Immature natural killer cell (primary cell): ENCODE data around the gene ZBED1. TPM values are rescaled to one million over a fixed set of nuclear protein-coding genes. Genes with fewer than 3 reads are reported as not detected.
A peak's percentile ranks its signal among the peaks of the same experiment; 100 is the strongest.
"Not testable (repeated sequence)": the region's sequence is repeated elsewhere in the genome, so short reads cannot be mapped to it uniquely, and the experiment has no call there.

Experiments
- DNase-seq, 3 donors: peaks; one replicate each; pipeline ENCODE4 v3.0.0; 2022; ENCODE audit warnings: mixed read lengths in 1 of 3
- H3K27ac Mint-ChIP-seq, 6 donors: one replicate each; pipeline ENCODE4 v1.8.0; 2020; ENCODE audit warnings: mixed read lengths in 6 of 6, mild to moderate bottlenecking in 5 of 6, inconsistent platforms in 4 of 6, moderate library complexity in 3 of 6
- H3K27me3 Mint-ChIP-seq, 3 donors: one replicate each; pipeline ENCODE4 v1.8.0; 2020 to 2021; ENCODE audit warnings: low read depth in 3 of 3, mild to moderate bottlenecking in 3 of 3, mixed read lengths in 3 of 3, moderate library complexity in 3 of 3, inconsistent platforms in 1 of 3
- H3K36me3 Mint-ChIP-seq, 3 donors: one replicate each; pipeline ENCODE4 v1.8.0; 2020; ENCODE audit warnings: mixed read lengths in 3 of 3, inconsistent platforms in 2 of 3, mild to moderate bottlenecking in 2 of 3
- H3K4me1 Mint-ChIP-seq, 2 donors: one replicate each; pipeline ENCODE4 v1.8.0; 2020; ENCODE audit warnings: inconsistent platforms in 2 of 2, mild to moderate bottlenecking in 2 of 2, mixed read lengths in 2 of 2, moderate library complexity in 1 of 2
- H3K4me3 Mint-ChIP-seq, 5 donors: one replicate each; pipeline ENCODE4 v1.8.0; 2020; ENCODE audit warnings: mild to moderate bottlenecking in 5 of 5, mixed read lengths in 5 of 5, inconsistent platforms in 3 of 5, moderate library complexity in 3 of 5
- H3K9me3 Mint-ChIP-seq, 6 donors: one replicate each; pipeline ENCODE4 v1.8.0; 2020; ENCODE audit warnings: mild to moderate bottlenecking in 6 of 6, mixed read lengths in 6 of 6, inconsistent platforms in 4 of 6, moderate library complexity in 3 of 6
- polyA plus RNA-seq, 3 donors: library from polyadenylated mRNA; unstranded; fragments of 300-500 nt; fragmentation: Illumina TruSeq; gene quantifications; one replicate each; pipeline ENCODE4 v1.2.3, GENCODE V29; 2021

Gene ZBED1
- polyA plus RNA-seq, 3 donors from 2014 or later = 23.7 to 48.1 (median 41.4) TPM

DNA sequence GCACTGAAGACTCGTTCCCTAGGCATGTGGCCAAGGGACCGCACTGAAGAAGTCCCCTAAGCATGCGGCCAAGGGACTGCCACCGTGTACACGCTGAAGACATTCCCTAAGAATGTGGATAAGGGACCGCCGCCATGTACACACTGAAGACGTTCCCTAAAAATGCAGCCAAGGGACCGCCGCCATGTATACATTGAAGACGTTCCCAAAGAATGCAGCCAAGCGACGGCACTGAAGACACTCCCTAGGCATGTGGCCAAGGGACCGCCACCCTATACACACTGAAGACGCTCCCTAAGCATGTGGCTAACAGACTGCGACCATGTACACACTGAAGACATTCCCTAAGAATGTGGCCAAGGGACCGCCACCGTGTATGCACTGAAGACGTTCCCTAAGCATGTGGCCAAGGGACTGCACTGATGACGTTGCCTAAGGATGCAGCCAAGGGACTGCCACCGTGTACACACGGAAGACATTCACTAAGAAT lies 31.5 kb downstream of the ZBED1 start:
- no peaks in the 10 kb centered on the region for H3K9me3 Mint-ChIP-seq
- H3K4me1 Mint-ChIP-seq = peaks cover 8 to 21% of the 10 kb centered on the region in 2 donors
- peaks cover 0 to 2% (median 0%) of the 10 kb centered on the region in 3 donors for H3K27me3 Mint-ChIP-seq
- no peak for DNase-seq
- peaks cover 0 to 4% (median 3%) of the 10 kb centered on the region in 3 donors for H3K36me3 Mint-ChIP-seq
- no peak overlapping the region for H3K4me3 Mint-ChIP-seq
- no peak overlapping the region for H3K27ac Mint-ChIP-seq

DNA sequence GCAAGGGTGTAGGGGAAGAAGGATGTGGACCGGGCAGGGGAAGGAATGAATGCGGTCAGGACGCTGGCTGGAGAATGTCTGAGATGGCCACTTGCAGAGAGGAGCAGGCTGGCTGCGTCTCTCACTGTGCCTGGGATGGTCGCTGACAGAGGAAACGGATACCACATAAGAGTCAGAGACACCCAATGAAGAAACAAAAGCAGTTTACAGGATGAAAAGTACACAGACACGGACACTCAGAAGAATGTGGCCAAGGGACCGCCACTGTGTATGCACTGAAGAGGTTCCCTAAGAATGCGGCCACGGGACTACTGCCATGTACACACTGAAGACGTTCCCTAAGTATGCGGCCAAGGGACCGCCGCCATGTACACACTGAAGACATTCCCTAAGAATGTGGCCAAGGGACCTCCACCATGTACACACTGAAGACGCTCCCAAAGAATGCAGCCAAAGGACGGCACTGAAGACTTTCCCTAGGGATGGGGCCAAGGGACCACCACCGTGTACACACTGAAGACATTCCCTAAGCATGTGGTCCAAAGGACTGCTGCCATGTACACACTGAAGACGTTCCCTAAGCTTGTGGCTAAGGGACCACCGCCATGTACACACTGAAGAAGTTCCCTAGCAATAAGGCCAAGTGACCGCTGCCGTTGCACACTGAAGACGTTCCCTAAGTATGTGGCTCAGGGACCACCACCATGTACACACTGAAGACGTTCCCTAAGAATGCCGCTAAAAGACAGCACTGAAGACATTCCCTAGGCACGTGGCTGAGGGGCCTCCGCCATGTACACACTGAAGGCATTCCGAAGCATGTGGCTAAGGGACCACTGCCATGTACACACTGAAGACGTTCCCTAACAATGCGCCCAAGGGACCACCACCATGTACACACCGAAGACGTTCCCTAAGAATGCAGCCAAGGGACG lies 32.2 kb downstream of the ZBED1 start:
- no peak for DNase-seq
- Mint-ChIP-seq H3K27me3 (peaks cover 0 to 2% (median 0%) of the 10 kb centered on the region in 3 donors), H3K27ac (no peak overlapping the region), H3K9me3 (no peaks in the 10 kb centered on the region), H3K36me3 (peaks cover 0 to 4% (median 3%) of the 10 kb centered on the region in 3 donors), H3K4me1 (peaks cover 5 to 24% of the 10 kb centered on the region in 2 donors), H3K4me3 (no peak overlapping the region)

DNA sequence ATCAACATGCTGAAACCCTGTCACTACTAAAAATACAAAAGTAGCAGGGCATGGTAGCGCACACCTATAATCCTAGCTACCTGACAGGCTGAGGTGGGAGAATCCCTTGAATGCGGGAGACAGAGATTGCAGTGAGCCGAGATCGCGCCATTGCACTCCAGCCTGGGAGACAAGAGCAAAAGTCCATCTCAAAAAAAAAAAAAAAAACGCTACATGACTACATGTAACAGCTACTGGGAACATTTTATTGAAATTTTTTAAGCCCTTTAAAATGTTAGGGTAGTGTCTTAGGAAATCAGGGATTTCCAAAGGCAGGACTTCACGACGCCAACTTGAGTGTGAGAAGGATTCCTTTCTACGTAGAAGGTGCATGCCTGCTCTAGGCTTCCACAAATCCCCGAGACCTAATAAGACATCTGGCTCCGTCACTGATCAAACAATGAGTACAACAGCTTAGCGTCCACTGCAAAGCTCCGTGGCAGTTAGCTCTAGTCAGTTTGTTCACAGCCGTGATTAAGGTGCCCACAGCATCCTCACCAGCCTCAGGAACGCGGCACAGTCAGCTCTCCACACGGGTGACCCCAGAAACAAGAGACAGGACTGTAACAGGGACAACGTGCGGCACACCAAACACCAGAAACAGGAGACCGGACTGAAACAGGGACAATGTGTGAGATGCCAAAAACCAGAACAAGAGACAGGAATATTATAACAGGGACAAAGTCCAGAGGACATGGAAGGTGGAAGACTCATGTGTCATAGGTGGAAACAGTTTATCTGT lies 33.7 kb downstream of the ZBED1 start:
- H3K27ac Mint-ChIP-seq = peak overlapping the region in 1 of 6 donors; percentile 12
- no peaks in the 10 kb centered on the region for H3K9me3 Mint-ChIP-seq
- H3K4me1 Mint-ChIP-seq = peaks cover 6 to 30% of the 10 kb centered on the region in 2 donors
- H3K27me3 Mint-ChIP-seq = peaks cover 0 to 2% (median 0%) of the 10 kb centered on the region in 3 donors
- no peak for DNase-seq
- peaks cover 0 to 4% (median 3%) of the 10 kb centered on the region in 3 donors for H3K36me3 Mint-ChIP-seq
- H3K4me3 Mint-ChIP-seq = no peak overlapping the region

DNA sequence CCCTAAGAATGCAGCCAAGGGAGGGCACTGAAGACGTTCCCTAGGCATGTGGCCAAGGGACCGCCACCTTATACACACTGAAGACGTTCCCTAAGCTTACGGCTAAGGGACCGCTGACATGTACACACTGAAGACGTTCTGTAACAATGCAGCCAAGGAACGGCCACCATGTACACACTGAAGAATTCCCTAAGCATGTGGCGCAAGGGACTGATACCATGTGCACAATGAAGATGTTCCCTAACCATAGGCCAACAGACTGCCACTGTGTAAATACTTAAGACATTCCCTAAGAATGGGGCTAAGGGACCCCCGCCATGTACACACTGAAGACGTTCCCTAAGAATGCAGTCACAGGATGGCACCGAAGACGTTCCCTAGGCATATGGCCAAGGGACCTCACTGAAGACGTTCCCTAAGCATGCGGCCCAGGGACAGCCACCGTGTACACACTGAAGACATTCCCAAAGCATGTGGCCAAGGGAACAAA lies 36.1 kb downstream of the ZBED1 start:
- Mint-ChIP-seq H3K27me3 (peaks cover 0 to 2% (median 0%) of the 10 kb centered on the region in 3 donors), H3K9me3 (no peaks in the 10 kb centered on the region), H3K27ac (no peak overlapping the region), H3K4me3 (no peak overlapping the region), H3K36me3 (peaks cover 0 to under 1% (median under 1%) of the 10 kb centered on the region in 3 donors), H3K4me1 (peaks cover 10 to 41% of the 10 kb centered on the region in 2 donors)
- DNase-seq = no peak

DNA sequence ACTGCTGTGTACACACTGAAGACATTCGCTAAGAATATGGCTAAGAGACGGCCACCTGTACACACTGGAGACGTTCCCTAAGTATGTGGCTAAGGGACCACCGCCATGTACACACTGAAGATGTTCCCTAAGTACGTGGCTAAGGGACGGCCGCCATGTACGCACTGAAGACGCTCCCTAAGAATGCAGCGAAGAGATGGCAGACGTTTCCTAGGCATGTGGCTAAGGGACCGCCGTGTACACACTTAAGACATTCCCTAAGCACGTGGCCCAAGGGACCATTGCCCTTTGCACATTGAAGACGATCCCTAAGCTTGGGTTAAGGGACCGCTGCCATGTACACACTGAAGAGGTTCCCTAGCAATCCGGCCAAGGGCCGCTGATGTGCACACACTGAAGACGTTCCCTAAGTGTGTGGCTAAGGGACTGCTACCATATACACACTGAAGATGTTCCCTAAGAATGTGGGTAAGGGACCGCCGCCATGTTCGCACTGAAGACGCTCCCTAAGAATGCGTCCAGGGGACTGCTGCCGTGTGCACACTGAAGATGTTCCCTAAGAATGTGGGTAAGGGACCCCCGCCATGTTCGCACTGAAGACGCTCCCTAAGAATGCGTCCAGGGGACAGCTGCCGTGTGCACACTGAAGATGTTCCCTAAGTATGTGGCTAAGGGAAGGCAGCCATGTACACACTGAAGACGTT lies 36.7 kb downstream of the ZBED1 start:
- Mint-ChIP-seq H3K4me1 (peaks cover 10 to 41% of the 10 kb centered on the region in 2 donors), H3K4me3 (no peak overlapping the region), H3K36me3 (no peaks in the 10 kb centered on the region), H3K27ac (no peak overlapping the region), H3K9me3 (no peaks in the 10 kb centered on the region), H3K27me3 (peaks cover 0 to 2% (median 0%) of the 10 kb centered on the region in 3 donors)
- no peak for DNase-seq

DNA sequence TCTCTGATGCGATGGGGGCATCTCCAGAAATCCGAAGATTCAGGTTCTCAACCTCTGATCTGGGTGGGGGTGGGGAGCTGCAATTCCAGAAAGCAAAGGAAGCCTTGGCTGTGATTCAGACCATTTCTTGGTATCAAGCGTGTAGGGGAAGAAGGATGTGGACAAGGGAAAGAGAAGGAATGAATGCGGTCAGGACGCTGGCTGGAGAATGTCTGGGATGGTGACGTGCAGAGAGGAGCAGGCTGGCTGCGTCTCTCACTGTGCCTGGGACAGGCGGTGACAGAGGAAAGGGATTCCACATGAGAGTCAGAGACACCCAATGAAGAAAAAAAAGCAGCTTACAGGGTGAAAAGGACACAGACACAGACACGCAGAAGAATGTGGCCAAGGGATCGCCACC lies 37.3 kb downstream of the ZBED1 start:
- not testable (repeated sequence) for H3K27ac Mint-ChIP-seq, DNase-seq

DNA sequence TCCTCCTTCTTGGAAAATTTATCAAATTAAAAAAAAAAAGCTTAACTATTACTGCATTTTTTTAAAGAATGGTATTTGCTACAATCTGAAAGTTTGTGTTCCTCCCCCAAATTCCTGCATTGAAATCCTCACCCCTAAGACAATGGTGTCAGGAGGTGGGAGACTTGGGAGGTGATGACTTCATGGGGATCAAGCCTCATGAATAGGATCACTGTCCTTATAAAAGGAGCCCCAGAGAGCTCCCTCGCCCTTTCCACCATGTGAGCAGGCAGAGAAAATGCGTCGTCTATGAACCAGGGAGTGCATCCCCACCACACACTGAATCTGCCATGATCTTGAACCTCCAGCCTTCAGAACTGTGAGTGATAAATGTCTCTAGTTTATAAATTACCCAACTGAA lies 38.0 kb downstream of the ZBED1 start:
- Mint-ChIP-seq H3K27ac (peak overlapping the region in 1 of 6 donors; percentile 44), H3K4me1 (peaks cover 8 to 31% of the 10 kb centered on the region in 2 donors), H3K9me3 (no peaks in the 10 kb centered on the region), H3K36me3 (no peaks in the 10 kb centered on the region), H3K4me3 (no peak overlapping the region), H3K27me3 (peaks cover 0 to 2% (median 2%) of the 10 kb centered on the region in 3 donors)
- no peak for DNase-seq

More for the DNA sequence above, 37.3 kb downstream of the ZBED1 start:
- H3K36me3 Mint-ChIP-seq, H3K4me3 Mint-ChIP-seq, H3K27me3 Mint-ChIP-seq, H3K9me3 Mint-ChIP-seq: not testable (repeated sequence)
- peaks cover 10 to 38% of the 10 kb centered on the region in 2 donors for H3K4me1 Mint-ChIP-seq

DNA sequence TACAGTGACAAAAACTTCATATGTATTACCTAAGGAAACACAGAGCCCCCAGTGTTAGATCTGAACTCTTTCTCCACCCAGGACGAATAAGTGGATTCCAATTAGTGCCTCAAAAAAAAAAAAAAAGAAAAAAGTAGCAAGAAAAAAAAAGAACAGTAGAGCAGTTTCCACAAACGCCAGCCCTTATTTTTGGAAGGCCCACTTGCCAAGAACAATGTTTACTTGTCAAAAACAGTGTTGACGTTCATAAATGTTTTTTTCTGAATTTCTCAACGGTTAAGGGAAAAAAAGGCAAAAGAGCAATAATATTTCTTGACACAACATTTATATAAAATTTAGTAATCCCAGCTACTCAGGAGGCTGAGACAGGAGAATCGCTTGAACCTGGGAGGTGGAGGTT lies 38.7 kb downstream of the ZBED1 start:
- Mint-ChIP-seq H3K36me3 (peaks cover 0 to under 1% (median 0%) of the 10 kb centered on the region in 3 donors), H3K27me3 (peaks cover 0 to 2% (median 2%) of the 10 kb centered on the region in 3 donors), H3K4me1 (peaks cover 8 to 27% of the 10 kb centered on the region in 2 donors), H3K27ac (peak overlapping the region in 1 of 6 donors; percentile 31), H3K9me3 (no peaks in the 10 kb centered on the region), H3K4me3 (no peak overlapping the region)
- DNase-seq = no peak

DNA sequence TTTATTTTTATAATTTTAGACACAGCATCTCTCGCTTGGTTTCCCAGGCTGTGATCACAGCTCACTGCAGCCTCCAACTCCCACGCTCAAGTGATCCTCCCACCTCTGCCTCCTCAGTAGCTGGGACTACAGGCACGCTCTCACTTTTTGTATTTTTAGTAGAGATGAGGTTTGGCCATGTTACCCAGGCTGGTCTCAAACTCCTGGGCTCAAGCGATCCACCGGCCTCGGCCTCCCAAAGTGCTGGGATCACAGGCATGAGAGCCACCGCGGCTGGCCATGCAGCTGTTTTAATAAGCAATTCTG lies 39.1 kb downstream of the ZBED1 start:
- H3K4me3 Mint-ChIP-seq = no peak overlapping the region
- DNase-seq = no peak
- peaks cover 0 to 5% (median 0%) of the 10 kb centered on the region in 3 donors for H3K36me3 Mint-ChIP-seq
- peaks cover 0 to 2% (median 2%) of the 10 kb centered on the region in 3 donors for H3K27me3 Mint-ChIP-seq
- peaks cover 0 to under 1% (median 0%) of the 10 kb centered on the region in 6 donors for H3K9me3 Mint-ChIP-seq
- peaks cover 9 to 31% of the 10 kb centered on the region in 2 donors for H3K4me1 Mint-ChIP-seq
- H3K27ac Mint-ChIP-seq = no peak overlapping the region

DNA sequence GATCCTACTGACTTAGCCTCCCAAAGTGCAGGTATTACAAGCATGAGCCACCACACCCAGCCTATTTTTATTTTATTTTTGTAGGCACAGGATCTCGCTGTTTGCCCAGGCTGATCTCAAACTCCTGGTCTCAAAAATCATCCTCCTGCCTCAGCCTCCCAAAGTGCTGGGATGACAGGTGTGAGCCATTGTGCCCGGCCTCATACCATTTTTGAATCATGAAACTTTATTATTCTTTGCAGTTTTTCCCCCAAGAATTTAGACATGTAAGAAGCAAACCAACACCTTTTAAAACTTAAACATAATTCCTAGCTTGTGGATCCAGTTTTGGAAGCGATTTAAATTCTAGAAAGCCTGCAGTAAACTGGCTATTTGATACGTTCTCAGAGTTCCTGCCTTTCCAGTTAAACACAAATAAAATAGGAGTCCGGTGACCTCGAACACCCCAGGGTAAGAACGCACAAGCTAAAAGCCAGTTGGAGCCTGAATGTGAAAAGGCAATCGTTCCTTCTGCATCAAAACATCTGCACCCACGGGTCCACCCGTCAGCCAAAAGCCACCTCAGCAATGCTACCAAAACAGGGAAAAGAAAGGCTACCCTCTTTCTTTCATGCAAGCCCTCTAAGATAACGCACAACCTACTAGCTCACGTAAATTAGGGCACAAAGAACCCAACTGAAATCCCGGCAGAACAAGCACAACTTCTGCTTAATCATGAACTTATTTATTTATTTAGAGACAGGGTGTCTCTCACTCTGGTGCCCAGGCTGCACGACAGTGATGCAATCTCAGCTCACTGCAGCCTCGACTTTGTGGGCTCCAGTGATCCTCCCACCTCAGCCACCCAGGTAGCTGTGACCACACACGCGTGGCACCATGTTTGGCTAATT lies 39.7 kb downstream of the ZBED1 start:
- not testable (repeated sequence) for H3K27me3 Mint-ChIP-seq, H3K9me3 Mint-ChIP-seq, H3K27ac Mint-ChIP-seq, H3K36me3 Mint-ChIP-seq, H3K4me3 Mint-ChIP-seq, DNase-seq
- peaks cover 10 to 32% of the 10 kb centered on the region in 2 donors for H3K4me1 Mint-ChIP-seq

DNA sequence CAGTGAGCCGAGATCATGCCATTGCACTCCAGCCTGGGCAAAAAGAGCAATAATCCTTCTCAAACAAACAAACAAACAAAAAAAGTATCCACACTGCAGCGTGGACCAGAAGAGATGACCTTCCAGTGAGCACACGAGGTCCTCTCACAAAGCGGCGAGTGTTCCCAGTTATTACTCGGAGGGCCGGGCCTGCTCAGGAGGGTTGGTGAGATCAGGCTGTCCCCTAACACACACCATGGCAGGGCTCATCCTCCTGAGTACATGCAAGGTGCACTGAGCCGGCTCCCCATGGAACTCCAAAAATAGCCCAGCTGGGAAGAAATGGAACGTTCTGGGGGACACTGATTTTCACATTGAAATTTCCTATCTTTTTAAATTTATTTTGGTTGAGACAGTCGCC lies 40.7 kb downstream of the ZBED1 start:
- H3K36me3 Mint-ChIP-seq, H3K9me3 Mint-ChIP-seq, DNase-seq, H3K27ac Mint-ChIP-seq, H3K4me3 Mint-ChIP-seq, H3K27me3 Mint-ChIP-seq: not testable (repeated sequence)
- H3K4me1 Mint-ChIP-seq = peaks cover 12 to 31% of the 10 kb centered on the region in 2 donors

DNA sequence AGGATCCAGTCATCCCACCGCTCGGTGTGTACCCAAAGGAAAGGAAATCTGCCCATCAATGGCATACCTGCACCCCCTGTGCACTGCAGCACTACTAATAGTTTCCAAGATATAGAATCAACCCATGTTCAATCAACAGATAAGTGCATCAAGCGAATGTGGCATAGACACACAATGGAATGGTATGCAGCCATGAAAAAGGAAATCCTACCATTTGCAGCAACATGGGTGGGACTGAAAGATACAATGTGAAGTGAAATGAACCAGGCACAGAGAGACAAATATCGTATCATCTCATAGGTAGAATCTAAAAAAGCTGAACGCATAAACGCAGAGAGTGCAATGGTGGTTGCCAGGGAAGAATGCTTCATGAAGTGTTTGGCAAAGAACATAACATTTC lies 42.5 kb downstream of the ZBED1 start:
- Mint-ChIP-seq H3K36me3 (peaks cover 0 to 7% (median 0%) of the 10 kb centered on the region in 3 donors), H3K27me3 (peaks cover 0 to 2% (median 2%) of the 10 kb centered on the region in 3 donors), H3K4me1 (peaks cover 8 to 26% of the 10 kb centered on the region in 2 donors), H3K9me3 (peaks cover 0 to 1% (median 0%) of the 10 kb centered on the region in 6 donors), H3K27ac (peak overlapping the region in 1 of 6 donors; percentile 62), H3K4me3 (no peak overlapping the region)
- DNase-seq = no peak
